Body of pancreas (tissue), 4 donors: ENCODE measurements around the gene ENO2.

Source experiments
- POLR2A ChIP-seq, 3 donors: fragments of 450-650 bp; IDR thresholded peaks; one replicate each; pipeline ENCODE4 v1.6.1; 2016; ENCODE audit warnings: antibody characterized with exemption in 3 of 3, mild to moderate bottlenecking in 2 of 3
- TF ChIP-seq, protein P1 (sequence below), 7 experiments: fragments of 450-650 bp in 4 of 7; fragments of 200-600 bp in 3 of 7; sonication (generic) in 3 of 7; IDR thresholded peaks; one replicate each; pipeline ENCODE4 v1.5.1; 2016 to 2019; ENCODE audit warnings: antibody characterized with exemption in 7 of 7

DNA sequence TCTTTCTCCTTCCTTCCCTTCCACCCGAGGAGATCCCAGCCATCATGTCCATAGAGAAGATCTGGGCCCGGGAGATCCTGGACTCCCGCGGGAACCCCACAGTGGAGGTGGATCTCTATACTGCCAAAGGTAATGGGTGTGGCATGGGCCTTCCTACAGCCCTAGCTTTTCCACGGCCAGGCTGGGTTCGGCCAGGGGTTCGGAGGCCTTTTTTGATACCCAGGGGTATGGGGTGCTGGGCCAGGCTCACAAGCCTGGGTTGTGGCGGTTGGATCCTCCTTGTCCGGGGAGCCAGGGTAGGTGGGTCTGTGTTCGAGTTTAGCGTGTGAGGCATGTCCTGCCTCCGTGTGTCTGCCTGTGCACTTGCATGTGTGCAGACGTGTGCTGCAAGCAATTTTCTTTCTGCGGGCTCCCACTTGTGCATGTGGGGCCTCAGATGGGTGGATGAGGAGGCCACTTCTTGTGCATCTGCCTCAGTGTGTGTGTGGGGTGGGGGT, 1.5 kb downstream of the ENO2 start:
- TF ChIP-seq, protein P1, sequence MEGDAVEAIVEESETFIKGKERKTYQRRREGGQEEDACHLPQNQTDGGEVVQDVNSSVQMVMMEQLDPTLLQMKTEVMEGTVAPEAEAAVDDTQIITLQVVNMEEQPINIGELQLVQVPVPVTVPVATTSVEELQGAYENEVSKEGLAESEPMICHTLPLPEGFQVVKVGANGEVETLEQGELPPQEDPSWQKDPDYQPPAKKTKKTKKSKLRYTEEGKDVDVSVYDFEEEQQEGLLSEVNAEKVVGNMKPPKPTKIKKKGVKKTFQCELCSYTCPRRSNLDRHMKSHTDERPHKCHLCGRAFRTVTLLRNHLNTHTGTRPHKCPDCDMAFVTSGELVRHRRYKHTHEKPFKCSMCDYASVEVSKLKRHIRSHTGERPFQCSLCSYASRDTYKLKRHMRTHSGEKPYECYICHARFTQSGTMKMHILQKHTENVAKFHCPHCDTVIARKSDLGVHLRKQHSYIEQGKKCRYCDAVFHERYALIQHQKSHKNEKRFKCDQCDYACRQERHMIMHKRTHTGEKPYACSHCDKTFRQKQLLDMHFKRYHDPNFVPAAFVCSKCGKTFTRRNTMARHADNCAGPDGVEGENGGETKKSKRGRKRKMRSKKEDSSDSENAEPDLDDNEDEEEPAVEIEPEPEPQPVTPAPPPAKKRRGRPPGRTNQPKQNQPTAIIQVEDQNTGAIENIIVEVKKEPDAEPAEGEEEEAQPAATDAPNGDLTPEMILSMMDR (IDR thresholded peaks at IDR 0.05), result no peak
- no peak for TF ChIP-seq POLR2A (IDR thresholded peaks at IDR 0.05)
